Neuronal stem cell (in vitro differentiated cells): ENCODE results near the gene SLC39A11.

Source experiments
- DNase-seq: peaks from one replicate; pipeline ENCODE4 v3.0.0-alpha.2; 2013; ENCODE audit warnings: low spot score
- H2AFZ ChIP-seq: one replicate; pipeline ENCODE4 v1.6.1; 2013; ENCODE audit warnings: mild to moderate bottlenecking, low read length, inconsistent platforms
- H2AK5ac ChIP-seq: 2 replicates; pipeline ENCODE4 v1.6.1; 2013; ENCODE audit warnings: low read depth, mild to moderate bottlenecking, inconsistent platforms, low read length, moderate library complexity, mixed read lengths
- H2BK120ac ChIP-seq: 2 replicates; pipeline ENCODE4 v1.6.1; 2013; ENCODE audit warnings: low read depth, mild to moderate bottlenecking, inconsistent platforms, low read length, moderate library complexity, mixed read lengths
- H2BK12ac ChIP-seq: one replicate; pipeline ENCODE4 v1.6.1; 2013; ENCODE audit warnings: low read length, inconsistent platforms
- H2BK15ac ChIP-seq: 2 replicates; pipeline ENCODE4 v1.6.1; 2013; ENCODE audit warnings: mild to moderate bottlenecking, low read length, inconsistent platforms, mixed read lengths
- H2BK5ac ChIP-seq: one replicate; pipeline ENCODE4 v1.6.1; 2013; ENCODE audit warnings: inconsistent platforms, mild to moderate bottlenecking, low read length, moderate library complexity
- H3K14ac ChIP-seq: one replicate; pipeline ENCODE4 v1.6.1; 2013; ENCODE audit warnings: low read length, inconsistent platforms
- H3K18ac ChIP-seq: 2 replicates; pipeline ENCODE4 v1.6.1; 2013; ENCODE audit warnings: low read length, inconsistent platforms
- H3K23ac ChIP-seq: 2 replicates; pipeline ENCODE4 v1.6.1; 2013; ENCODE audit warnings: low read depth, mild to moderate bottlenecking, mixed read lengths, low read length, inconsistent platforms; ENCODE audit not compliant: poor library complexity
- H3K27ac ChIP-seq: replicated peaks from 3 replicates; pipeline ENCODE4 v1.5.1; 2013; ENCODE audit warnings: low read length, inconsistent platforms
- H3K27me3 ChIP-seq, 3 experiments: 2 replicates each; pipeline ENCODE4 v1.6.1; 2013; ENCODE audit warnings: low read length in 3 of 3, mild to moderate bottlenecking in 2 of 3, inconsistent platforms in 1 of 3, low read depth in 1 of 3, mixed read lengths in 1 of 3, moderate library complexity in 1 of 3; ENCODE audit not compliant: control insufficient read depth in 3 of 3, insufficient read depth in 3 of 3
- H3K36me3 ChIP-seq, 2 donors: replicated peaks in 1 of 2; 2 replicates each; pipeline ENCODE4 v1.6.1; 2013; ENCODE audit warnings: low read length in 2 of 2; ENCODE audit not compliant: control insufficient read depth in 2 of 2, insufficient read depth in 2 of 2
- H3K4ac ChIP-seq: 2 replicates; pipeline ENCODE4 v1.6.1; 2013; ENCODE audit warnings: inconsistent platforms, mild to moderate bottlenecking, low read length, moderate library complexity
- H3K4me1 ChIP-seq, 2 donors: 1 replicate in 1 of 2; 2 replicates in 1 of 2; pipeline ENCODE4 v1.6.1; 2013; ENCODE audit warnings: low read length in 2 of 2, low read depth in 1 of 2; ENCODE audit not compliant: control insufficient read depth in 2 of 2, insufficient read depth in 1 of 2
- H3K4me2 ChIP-seq: one replicate; pipeline ENCODE4 v1.6.1; 2013; ENCODE audit warnings: mild to moderate bottlenecking, low read length, inconsistent platforms; ENCODE audit not compliant: insufficient read depth, poor library complexity, severe bottlenecking
- H3K4me3 ChIP-seq, 2 donors: 2 replicates each; pipeline ENCODE4 v1.5.1; 2013; ENCODE audit warnings: low read length in 2 of 2, mild to moderate bottlenecking in 2 of 2, inconsistent platforms in 1 of 2, moderate library complexity in 1 of 2
- H3K79me1 ChIP-seq: one replicate; pipeline ENCODE4 v1.6.1; 2013; ENCODE audit warnings: low read depth, mild to moderate bottlenecking, inconsistent platforms, low read length, moderate library complexity
- H3K9ac ChIP-seq: one replicate; pipeline ENCODE4 v1.6.1; 2013; ENCODE audit warnings: mild to moderate bottlenecking, low read depth, low read length, inconsistent platforms; ENCODE audit not compliant: poor library complexity
- H3K9me3 ChIP-seq, 2 donors: replicated peaks in 1 of 2; 2 replicates each; pipeline versions ENCODE3 to v1.6.1; 2013; ENCODE audit warnings: low read length in 2 of 2, mild to moderate bottlenecking in 2 of 2, inconsistent platforms in 1 of 2, low read depth in 1 of 2, mixed read lengths in 1 of 2, moderate library complexity in 1 of 2; ENCODE audit not compliant: control insufficient read depth in 2 of 2, insufficient read depth in 1 of 2
- H4K8ac ChIP-seq: one replicate; pipeline ENCODE4 v1.6.1; 2013; ENCODE audit warnings: low read depth, mild to moderate bottlenecking, inconsistent platforms, low read length, moderate library complexity
- H4K91ac ChIP-seq: one replicate; pipeline ENCODE4 v1.6.1; 2013; ENCODE audit warnings: low read length, low read depth, mild to moderate bottlenecking, inconsistent platforms; ENCODE audit not compliant: poor library complexity
- WGBS, 2 donors: extraction: QIAGEN DNeasy Blood & Tissue Kit; methylation state at CpG; one replicate each; pipeline ENCODE4 v1.1.7; 2013; ENCODE audit warnings: missing lambda C conversion rate in 2 of 2, mixed read lengths in 1 of 2; ENCODE audit not compliant: insufficient read length in 2 of 2, insufficient replicate concordance in 1 of 2; ENCODE audit errors: extremely low coverage in 2 of 2; 5-methylcytosine and 5-hydroxymethylcytosine counted together

Gene SLC39A11

DNA sequence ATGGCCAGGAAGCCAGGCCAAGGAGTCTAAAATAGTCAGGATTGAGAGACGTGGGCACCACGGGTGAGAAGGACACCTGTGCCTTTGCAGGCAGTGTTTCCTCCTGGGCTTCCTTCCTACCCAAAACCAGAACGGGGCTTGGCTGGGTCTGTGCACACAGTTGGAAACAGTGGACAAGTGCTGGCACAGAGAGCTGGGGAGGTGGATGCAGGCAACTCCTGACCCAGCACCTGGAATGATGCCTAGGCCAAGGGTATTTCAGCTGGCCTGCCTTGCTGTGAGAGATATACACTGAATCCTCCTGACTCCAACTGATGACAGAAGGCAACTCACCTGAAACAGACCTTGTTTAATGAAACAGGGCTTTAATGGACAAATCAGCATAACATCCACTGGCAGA, 186.2 kb downstream of the SLC39A11 start:
- no peak overlapping the region for H3K4ac ChIP-seq
- no peak overlapping the region for H2BK5ac ChIP-seq
- no peak overlapping the region for H2BK15ac ChIP-seq
- H4K8ac ChIP-seq: no peak overlapping the region
- no peak overlapping the region for H2BK12ac ChIP-seq
- H2AFZ ChIP-seq: no peak overlapping the region
- no peak overlapping the region for H4K91ac ChIP-seq
- H3K4me1 ChIP-seq: no peaks in the 10 kb centered on the region
- no peaks in the 10 kb centered on the region for H3K9me3 ChIP-seq
- no peak overlapping the region for H2BK120ac ChIP-seq
- H3K27ac ChIP-seq: no peak overlapping the region
- H2AK5ac ChIP-seq: no peak overlapping the region
- WGBS, 2 donors: no CpG with 5 or more reads among the region's 3 CpGs
- no peak overlapping the region for H3K23ac ChIP-seq
- no peak overlapping the region for H3K18ac ChIP-seq
- DNase-seq: no peak
- no peak overlapping the region for H3K4me2 ChIP-seq
- no peaks in the 10 kb centered on the region for H3K36me3 ChIP-seq
- H3K79me1 ChIP-seq: no peaks in the 10 kb centered on the region
- no peak overlapping the region for H3K9ac ChIP-seq
- no peak overlapping the region for H3K4me3 ChIP-seq
- H3K27me3 ChIP-seq: no peaks in the 10 kb centered on the region
- no peak overlapping the region for H3K14ac ChIP-seq

DNA sequence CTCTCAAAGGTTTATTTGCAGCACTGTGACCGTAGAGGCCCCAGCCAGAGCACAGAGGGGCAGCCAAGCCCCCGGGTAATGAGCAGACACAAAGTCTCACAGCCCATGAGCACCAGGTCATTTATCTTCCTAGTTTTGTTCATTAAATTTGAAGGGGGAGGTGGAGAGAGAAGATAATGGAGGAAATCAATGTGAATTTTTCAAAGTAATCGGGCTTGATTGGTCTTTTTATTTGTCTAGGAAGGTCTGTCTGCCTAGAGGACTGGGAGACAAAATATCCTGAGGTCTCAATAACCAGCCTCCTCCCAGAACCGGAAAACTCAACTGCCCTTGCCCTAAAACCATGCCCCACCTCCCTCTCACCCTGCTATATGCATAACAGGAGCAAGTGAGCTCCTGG, 189.0 kb downstream of the SLC39A11 start:
- no peak overlapping the region for H4K91ac ChIP-seq

DNA sequence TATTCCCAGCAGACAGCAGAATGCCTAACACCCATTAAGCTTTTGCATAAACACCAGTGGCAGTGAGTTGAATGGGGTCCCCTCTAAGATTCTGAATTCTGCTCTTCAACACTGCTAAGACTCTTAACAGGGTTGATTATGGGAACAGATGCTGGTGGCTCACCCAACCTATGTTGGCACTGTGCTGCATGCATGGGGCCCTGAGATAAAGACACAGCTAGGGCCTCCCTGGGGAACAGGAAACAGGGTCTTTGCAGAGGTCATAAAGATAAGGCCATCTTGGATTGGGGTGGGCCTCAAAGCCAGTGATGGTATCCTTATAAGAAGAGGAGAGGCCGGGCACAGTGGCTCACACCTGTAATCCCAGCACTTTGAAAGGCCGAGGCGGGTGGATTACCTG, 190.8 kb downstream of the SLC39A11 start:
- H3K9ac ChIP-seq: no peak overlapping the region
- no peak overlapping the region for H3K4ac ChIP-seq
- H3K4me1 ChIP-seq: peaks cover 2 to 5% of the 10 kb centered on the region in 2 donors
- no peak overlapping the region for H3K4me2 ChIP-seq
- no peak overlapping the region for H2BK5ac ChIP-seq
- no peak overlapping the region for H3K23ac ChIP-seq
- no peak overlapping the region for H2AK5ac ChIP-seq
- DNase-seq: no peak
- H2BK120ac ChIP-seq: no peak overlapping the region
- H4K91ac ChIP-seq: no peak overlapping the region
- no peak overlapping the region for H3K18ac ChIP-seq
- H3K27ac ChIP-seq: no peak overlapping the region
- no peaks in the 10 kb centered on the region for H3K79me1 ChIP-seq
- no CpG with 5 or more reads among the region's 3 CpGs for WGBS, 2 donors
- no peak overlapping the region for H3K4me3 ChIP-seq
- H3K36me3 ChIP-seq: no peaks in the 10 kb centered on the region
- H2AFZ ChIP-seq: no peak overlapping the region
- H3K9me3 ChIP-seq: no peaks in the 10 kb centered on the region
- no peaks in the 10 kb centered on the region for H3K27me3 ChIP-seq
- H4K8ac ChIP-seq: no peak overlapping the region
- no peak overlapping the region for H3K14ac ChIP-seq
- H2BK12ac ChIP-seq: no peak overlapping the region
- no peak overlapping the region for H2BK15ac ChIP-seq

More for the DNA sequence above, 189.0 kb downstream of the SLC39A11 start:
- H3K36me3 ChIP-seq: no peaks in the 10 kb centered on the region
- H3K9ac ChIP-seq: peak overlapping the region; percentile 17
- H3K4me3 ChIP-seq: no peak overlapping the region
- no peaks in the 10 kb centered on the region for H3K9me3 ChIP-seq
- no peak overlapping the region for H3K4me2 ChIP-seq
- peaks cover 2 to 5% of the 10 kb centered on the region in 2 donors for H3K4me1 ChIP-seq
- no CpG with 5 or more reads among the region's 4 CpGs for WGBS, 2 donors
- H3K18ac ChIP-seq: no peak overlapping the region
- H2AFZ ChIP-seq: peak overlapping the region; percentile 19
- no peak for DNase-seq
- H3K27me3 ChIP-seq: no peaks in the 10 kb centered on the region
- H2BK120ac ChIP-seq: no peak overlapping the region
- no peak overlapping the region for H3K23ac ChIP-seq
- no peak overlapping the region for H4K8ac ChIP-seq
- H2BK15ac ChIP-seq: peak overlapping the region; percentile 61
- H3K79me1 ChIP-seq: no peaks in the 10 kb centered on the region
- H2BK5ac ChIP-seq: no peak overlapping the region
- no peak overlapping the region for H3K27ac ChIP-seq
- H3K4ac ChIP-seq: no peak overlapping the region
- no peak overlapping the region for H2AK5ac ChIP-seq
- no peak overlapping the region for H2BK12ac ChIP-seq
- H3K14ac ChIP-seq: no peak overlapping the region

DNA sequence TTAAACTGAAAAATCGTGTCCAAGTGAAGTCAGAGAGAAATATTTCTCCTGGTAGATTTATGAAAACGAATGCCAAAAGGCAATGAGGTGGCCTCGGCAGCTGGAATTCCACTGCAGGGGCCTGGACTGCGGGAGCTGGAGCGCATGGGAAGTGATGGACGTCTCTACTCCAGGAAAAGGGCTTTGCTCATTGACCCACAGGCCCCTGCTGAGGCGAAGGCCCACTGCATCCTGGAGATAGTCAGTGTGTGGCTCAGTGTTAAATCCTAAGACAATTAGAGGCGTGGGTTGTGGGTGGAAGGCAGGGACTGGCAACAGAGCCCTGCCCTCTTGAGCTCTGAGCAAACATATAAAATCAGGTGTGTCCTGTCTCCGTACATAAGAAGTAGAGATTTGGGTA, 191.4 kb downstream of the SLC39A11 start:
- no peaks in the 10 kb centered on the region for H3K79me1 ChIP-seq
- H3K18ac ChIP-seq: no peak overlapping the region
- H3K4me1 ChIP-seq: peaks cover 2 to 5% of the 10 kb centered on the region in 2 donors
- H3K4me2 ChIP-seq: no peak overlapping the region
- peak overlapping the region; percentile 18 for H2AFZ ChIP-seq
- H3K4me3 ChIP-seq: no peak overlapping the region
- H4K8ac ChIP-seq: no peak overlapping the region
- no peak overlapping the region for H2BK5ac ChIP-seq
- no peak overlapping the region for H3K27ac ChIP-seq
- no peak overlapping the region for H3K9ac ChIP-seq
- H3K14ac ChIP-seq: no peak overlapping the region
- H2BK120ac ChIP-seq: no peak overlapping the region
- no peak overlapping the region for H2BK15ac ChIP-seq
- H3K4ac ChIP-seq: no peak overlapping the region
- no peak overlapping the region for H4K91ac ChIP-seq
- DNase-seq: no peak
- no peak overlapping the region for H2BK12ac ChIP-seq
- WGBS, 2 donors: no CpG with 5 or more reads among the region's 9 CpGs
- no peak overlapping the region for H2AK5ac ChIP-seq
- H3K27me3 ChIP-seq: no peaks in the 10 kb centered on the region
- no peak overlapping the region for H3K23ac ChIP-seq
- H3K36me3 ChIP-seq: no peaks in the 10 kb centered on the region
- H3K9me3 ChIP-seq: no peaks in the 10 kb centered on the region
